HG03045 (cell line): ENCODE data around the gene P4HB.

ENCODE experiments used
- ATAC-seq: cut with Tn5 transposase; IDR thresholded peaks from one replicate; pipeline ENCODE4 v1.9.1; 2021; ENCODE audit warnings: mild to moderate bottlenecking, moderate library complexity; ENCODE audit not compliant: unreplicated experiment

Gene P4HB

DNA sequence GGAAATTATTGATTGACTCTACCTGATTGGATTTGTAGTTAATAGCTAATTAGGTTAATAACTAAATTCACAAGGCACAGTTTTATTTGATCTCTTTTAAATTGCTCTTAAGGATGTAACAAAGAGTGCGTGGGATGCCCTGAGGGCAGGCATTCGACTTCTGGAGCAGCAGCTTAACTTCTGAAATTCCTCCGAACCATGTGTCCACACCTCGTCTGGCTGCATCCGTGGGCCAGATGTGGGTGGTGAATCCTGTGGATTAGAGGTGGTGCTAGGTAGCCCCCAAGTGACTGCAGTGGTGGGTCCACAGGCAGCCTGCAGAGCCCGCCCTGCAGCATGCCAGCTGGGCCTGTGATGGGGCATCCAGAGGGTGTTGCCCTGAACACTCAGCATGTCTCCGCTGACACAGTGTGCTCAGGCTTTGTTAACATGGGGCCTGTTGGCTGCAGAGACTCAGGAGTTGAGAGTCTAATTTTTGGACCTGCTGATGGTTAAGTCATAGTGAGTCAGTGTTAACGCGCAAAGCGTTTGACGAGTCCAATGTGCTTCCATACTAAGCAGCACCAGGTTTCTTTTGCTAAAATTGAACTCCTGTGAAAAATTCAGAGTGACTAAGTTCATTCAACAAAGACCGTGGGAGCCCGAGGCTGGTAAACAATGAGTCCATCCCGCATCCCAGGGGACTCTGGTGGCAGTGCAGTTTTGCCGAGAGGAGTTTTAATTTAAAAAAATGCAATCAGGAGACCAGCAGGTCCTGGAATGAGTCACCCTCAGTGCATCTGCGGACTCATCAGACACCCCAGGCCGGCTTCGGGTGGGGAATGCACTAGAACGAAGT is 37.9 kb upstream of the P4HB start:
- no peak for ATAC-seq

DNA sequence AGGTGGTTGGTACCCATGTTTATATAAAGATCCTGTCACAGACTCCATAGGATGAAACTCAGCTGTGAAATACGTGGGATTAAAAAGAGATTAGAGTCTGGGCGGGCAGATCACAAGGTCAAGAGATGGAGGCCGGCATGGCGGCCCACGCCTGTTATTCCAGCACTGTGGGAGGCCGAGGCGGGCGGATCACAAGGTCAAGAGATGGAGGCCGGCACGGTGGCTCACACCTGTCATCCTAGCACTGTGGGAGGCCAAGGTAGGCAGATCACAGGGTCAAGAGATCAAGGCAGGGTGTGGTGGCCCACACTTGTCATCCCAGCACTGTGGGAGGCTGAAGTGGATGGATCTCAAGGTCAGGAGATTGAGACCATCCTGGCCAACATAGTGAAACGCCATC is 35.1 kb upstream of the P4HB start:
- ATAC-seq = no peak

DNA sequence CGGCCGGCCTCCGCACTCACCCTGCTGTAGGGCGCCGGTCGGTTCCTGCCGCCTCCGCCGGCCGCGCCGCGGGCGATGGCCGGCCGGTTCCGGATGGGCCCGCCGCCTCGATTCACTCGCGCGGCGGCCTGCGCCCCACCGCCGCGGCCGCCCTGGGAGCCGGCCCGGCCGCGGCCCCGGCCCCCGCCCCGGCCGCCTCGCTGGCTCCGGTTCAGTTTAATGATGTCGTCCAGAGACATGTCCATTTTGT is 30.9 kb upstream of the P4HB start:
- ATAC-seq = peak; percentile 29

DNA sequence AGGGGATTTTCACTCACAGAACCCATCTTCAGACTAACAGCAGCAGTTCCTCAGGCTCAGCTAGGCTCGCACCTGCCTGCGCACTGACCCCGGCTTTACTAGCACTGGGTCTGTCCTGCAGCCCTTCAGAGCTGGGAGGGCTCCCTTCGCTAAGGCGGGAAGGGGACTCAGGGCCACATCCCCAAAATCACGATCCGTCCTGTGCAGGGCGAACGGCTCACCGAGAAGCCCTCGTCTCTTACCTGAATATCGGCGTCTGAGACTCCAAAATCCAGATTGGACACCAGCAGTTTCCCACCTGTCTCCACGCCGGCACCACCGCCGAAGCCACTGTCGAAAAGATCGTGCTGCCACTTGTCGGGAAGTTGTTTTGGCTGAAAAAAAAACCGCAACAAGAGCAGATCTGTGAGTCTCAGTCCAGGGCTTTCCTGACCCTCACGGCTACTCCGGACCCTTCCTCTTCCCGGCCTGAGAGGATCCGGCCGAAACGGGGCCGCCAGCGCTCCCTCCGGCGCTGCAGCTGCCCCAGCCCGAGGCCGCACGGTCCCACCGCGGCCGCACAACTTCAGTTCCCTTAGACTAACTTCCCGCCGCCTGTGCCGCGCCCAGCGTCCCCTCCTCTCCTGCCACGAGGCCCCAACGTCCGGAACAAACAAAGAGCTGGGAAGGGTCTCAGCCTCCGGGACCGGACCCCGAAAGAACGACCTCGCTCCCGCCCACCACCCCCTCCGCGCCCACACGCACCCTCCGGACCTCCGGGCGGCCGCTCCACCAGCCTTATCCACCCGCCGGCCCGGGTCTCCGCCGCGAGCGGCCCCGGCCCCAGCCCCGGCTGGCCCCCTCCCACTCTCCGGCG is 30.3 kb upstream of the P4HB start:
- no peak for ATAC-seq

DNA sequence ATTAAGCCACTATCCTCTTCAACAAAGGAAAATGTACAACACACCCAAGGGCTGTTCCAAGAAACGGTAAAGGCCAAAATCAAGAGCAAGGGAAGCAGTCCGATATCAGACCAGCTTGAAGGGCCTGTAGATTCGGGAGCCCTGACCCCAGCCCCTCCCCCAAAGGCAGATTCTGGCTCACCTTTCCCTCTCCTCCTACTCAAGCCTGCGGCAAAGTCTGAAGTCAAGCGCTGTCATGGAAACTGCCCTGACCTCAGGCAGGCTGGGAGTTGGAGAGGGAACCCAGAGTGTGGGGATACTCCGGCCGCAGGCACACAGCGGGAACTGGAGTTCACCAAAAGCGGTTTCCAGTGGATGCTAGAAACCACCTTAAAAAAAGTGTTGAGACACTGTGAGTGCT is 29.3 kb upstream of the P4HB start:
- no peak for ATAC-seq

DNA sequence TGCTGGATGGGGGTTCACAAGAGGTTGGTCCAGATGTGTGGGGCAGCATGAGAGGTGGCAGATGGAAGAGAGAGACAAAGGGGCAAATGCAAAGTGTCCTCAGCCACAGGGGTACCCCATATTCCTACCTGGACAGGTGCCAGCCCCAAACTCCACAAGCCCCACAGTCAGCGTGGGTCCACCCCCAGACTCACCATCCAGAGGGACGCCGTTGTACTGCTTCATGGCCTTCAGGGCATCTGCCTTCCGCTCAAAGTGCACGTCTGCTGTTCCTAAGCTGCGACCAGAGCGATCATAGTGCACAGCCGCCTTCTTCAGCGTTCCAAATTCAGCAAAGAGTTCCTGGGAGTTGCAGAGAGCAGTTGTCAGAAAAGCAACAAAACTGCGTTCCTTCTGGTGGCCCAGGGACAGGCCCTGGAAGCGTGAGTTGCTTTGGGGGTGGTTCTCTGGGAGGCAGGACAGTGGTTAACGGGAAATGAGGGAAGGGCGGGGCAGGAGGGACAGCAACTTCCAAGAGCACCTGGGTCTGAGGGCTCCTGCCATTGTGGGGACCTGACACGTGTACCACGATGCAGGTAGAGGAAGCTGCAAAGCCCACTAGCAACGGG is 28.8 kb upstream of the P4HB start:
- no peak for ATAC-seq

DNA sequence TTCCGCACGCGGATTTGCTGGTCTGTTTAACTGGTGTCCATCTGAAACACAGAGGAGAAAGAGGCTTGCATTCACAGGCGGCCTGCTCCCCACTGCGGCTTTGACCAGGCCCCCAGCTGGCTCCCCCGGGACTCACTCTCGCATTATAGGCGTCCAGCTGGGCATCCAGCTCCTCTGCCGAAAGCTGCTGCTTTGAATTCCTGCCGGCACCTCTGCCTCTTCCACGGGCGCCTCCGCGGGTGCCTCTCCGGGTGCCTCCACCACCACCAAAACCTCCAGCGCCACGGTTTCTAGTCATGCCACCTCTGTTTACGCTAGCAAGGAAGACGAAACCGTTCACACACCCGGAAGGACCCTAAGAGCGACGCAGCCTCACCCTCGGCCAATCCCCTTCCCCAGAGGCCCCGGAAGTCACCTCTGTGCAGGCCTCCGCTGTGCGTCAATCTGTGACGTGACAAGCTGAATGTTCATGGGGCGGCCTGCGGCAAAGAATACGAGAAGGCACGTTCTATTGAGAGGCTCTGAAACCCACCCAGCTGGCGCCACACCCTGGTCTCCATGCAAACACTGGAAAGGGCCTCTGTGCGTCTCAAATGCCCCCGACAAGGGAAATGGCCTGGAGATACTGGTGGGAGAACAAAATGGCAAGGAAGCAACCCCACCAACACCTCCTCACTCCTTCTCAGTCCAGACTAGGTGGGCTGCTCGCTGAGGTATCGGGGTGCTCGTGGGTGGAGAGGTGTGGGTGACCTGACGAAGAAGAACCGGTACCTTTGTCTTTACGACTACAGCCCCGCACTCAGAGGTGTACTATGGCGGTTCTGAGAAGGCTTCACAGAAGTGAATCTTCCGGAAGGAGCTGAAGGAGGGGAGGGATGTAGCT is 28.0 kb upstream of the P4HB start:
- no peak for ATAC-seq

DNA sequence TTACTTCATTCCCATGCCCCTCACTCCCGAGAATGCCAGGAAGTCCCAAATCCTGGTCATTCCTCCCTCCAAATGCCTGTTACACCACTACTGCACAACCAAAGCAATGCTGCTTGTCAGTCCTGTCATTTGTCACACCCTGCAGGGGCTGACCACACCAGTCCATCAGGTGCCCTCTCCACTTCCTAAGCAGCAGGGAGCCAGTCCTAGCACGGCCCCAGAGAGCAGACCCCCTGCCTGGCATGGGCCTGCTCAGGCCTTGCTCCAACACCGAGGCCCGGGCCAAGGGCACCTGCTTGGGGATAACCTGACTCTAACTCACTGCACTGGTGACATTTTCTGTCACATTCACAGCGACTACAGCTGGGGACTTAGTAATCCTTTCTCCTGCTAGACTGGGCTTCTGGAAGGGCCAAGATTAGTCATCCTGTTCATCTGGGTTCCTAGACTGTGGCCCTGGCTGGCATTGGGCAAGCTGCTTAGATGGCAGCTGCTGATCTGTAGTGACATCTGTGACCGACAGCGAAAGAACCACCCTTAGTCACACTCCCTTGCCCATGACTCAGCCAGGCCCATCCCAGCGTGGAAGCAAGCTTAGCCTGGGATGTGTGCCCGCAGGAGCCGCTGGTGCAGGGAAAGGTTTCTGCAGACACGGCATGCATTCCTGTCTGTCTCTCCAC is 25.7 kb upstream of the P4HB start:
- ATAC-seq = no peak

DNA sequence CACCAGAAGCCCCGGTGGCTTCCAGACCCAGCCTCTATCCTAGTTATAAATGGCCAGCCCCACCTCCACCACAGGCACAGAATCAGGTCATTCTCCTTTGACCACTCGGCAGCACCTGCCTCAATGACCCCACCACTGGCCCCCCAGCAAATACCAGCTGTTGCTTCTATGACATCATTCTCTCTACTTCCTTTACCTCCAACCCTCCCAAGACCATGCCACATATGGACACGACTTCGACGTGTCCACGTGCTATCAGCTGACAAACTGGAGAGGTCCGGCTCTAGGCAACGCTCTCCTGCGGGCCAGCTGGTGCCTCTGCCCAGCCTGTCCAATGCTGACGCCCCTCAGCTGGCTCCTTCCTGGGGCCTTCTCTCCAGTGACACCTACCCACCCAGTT is 25.1 kb upstream of the P4HB start:
- ATAC-seq = no peak

DNA sequence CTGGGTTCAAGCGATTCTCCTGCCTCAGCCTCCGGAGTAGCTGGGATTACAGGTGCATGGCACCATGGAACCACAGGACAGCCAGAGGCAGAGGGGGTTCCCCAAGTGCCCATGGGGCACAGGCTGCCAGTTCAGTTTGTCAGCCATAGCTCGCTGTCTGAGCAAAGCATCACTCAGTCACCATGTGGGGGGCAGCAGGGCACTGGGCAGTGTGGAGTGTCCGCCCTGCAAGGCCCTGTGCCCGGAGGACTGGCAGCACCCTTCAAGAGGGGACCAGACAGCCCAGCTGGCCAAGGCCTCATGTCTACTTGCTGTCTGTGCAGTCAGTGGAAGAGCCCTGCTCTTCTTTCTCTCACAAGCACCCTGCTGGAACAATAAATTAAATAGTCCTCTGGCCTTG is 24.6 kb upstream of the P4HB start:
- no peak for ATAC-seq

DNA sequence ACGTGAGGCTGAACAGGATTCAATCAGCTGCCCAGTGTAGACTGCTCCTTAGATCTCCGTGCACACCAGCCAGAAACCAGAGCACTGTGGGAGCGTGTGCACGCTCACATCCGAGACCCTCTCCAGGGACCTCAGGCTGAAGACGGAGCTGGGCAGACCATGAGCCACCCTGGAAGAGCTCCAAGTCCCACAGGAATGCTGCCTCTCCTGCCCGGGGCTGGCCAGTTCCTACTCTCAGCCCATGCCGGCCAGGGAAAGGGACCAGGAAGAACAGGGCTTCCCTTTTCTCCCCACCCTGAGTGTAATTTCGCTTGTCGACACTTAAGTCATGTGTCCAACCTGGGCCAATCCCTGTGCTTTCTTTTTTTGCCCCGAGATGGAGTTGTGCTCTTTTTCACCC is 24.2 kb upstream of the P4HB start:
- no peak for ATAC-seq

DNA sequence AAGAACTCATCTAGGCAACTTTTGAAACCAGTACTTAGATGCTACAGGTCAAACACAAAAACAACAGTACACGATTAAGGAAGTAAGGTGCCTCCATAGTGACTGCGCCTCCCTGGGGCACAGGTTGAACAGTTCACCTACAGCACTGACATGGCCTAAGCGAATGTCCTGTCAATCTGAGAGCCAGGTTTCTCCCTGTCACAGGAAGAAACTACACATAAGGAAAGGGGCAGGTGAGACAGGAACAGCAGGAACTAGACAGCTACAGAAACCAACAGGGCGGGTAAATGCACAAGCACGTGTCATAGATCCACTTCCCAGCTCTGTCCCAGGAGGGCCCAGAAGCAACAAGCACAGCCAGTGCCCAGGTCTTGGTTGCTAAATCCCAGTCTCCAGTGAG is 18.8 kb upstream of the P4HB start:
- ATAC-seq = no peak

DNA sequence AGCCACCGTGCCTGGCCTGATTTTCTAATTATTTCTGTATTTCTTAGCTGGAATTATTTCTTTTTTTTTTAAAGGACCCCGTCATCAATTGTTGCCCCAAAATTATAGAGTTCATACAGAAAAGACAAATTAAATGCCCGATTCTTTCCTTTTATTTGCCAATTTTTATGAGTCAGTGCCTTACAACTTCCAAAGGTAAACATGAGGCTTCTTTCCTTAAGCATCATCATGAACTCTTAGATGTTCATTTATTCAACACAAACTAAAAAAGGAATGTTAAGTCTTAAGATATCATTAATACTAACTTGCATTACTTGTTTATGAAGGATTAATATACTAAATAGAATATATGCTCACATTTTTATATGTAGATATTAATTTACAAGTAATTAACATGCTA is 18.0 kb upstream of the P4HB start:
- ATAC-seq = no peak

DNA sequence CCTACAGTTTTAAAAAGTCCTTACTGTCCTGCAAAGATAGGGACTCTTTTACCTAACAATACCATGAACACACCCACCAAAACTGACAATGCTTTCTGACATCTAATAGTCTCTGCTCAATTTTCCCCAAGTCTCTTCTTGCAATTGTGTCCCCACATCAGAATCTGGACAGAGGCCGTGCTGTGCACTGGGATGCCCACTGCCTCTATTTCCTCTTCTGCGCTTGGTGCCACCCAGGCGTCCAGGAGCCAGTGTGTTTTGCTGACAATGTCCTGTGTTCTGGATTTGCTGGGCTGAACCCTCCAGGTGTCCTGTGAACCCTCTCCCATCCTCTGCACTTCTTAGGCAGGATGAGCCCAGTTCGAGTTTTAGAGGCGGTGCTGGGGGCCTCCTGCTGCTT is 17.2 kb upstream of the P4HB start:
- no peak for ATAC-seq

DNA sequence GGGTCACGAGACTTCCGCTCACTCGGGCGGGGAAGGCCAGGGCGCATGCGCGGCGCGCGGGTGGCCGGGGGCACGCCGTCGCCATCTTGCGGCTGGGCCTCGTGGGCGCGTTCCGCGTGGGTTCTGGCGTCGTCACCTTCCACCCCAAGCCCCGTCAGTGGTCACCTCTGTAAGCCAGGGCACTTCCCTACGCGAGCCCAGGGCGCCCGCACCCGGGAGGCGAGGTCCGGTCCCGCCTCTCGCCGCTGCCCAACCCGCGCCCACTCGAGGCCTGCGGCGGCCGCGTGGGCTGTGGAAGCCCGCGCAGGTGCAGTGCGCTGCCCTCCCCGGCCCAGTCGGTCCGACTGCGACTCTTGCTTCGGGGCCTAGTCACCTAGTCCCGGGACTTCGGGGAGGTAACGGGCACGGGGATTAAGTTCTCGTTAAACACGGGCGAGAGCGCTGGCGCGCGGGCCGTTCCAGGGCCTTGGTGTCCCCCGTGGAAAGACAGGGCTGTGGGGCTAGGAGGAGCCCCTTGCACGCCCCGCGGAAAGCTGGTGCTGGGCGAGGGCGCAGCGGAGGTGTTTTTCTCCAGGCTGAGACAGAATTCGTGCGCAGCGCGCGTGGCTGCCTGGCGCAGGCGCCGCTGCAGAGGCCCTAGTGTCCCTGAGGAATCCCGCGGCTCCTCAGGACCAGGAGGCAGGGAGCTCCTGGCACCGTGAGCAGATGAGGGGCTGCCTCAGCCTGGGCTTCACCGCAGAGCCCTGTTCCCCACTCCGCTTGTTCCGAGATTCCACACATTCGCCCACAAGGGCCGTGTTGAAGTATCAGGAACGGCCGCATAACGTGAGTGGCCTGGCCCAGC is 11.3 kb upstream of the P4HB start:
- ATAC-seq = peak; percentile 25

DNA sequence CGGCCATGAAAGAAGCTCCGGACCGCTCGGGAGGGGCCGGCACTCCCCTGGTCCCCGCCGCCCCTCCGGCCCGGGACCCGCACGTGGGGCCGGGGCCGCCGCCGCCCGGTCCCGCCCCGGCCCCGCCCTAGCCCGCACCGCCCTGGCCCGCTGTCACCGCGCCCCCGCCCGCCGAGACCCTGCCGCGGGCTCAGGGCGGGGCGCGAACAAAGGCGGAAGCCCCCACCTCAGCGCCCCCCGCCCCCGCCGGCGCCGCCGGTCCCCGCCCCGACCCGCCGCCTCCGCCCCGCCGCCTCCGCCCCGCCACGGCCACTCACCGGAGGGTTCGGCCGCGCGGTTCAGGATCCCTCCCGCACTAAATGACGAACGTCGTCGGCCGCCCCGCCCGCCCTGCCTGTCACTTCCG is 10.6 kb upstream of the P4HB start, which contains the start of gene ARHGDIA:
Gene ARHGDIA, minus strand, starts transcription at position 357 of the 406 bp plus-strand sequence. CDS start 1,407 bp downstream, outside the sequence.
- peak; percentile 44 for ATAC-seq

DNA sequence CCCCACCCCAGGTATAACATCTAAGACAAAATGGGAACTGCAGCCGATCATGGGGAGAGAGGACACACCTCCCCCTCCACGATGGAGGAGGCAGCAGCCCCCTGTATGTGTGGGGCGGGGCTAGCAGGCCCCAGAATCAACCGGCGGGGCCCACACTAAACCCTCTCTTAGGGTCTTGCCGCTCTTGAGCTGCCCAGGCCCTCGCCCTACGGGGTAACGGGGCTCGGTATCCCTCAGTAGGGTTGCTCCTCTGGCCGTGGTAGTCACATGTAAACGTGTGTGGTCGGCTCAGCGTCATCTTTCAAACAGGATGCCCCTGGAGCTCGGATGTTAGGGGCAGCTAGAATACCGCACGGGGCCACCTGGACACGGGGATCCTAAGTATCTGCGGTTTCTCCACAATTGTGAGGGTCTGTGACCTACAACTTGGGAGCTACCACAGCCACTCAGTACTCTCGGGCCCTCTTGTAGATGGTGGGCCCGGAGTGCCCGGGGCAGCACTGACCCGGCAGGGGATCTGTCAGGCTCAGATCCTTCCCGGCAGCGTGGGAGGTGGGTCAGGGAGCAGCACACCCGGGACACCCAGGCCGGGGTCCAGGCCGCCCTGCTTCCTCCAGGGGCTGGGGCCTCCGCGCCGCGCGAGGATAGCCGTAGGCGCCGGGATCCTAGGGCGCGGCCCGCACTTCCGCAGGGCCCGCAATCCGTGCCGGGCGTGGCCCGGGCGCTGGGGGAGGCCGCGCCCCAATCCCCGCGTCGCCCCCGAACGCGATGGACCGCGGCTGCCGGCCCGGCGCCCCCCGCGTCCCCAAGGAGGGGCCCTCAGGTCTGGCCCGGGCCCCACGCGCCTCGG is 10.0 kb upstream of the P4HB start:
- peak; percentile 18 for ATAC-seq
